ENCODE measurements around the gene GNPTG. TPM values are rescaled to one million over a fixed set of nuclear protein-coding genes. Genes with fewer than 3 reads are reported as not detected.

Gene GNPTG
- total and polyA plus RNA-seq, 2 of the 13 experiments (the other 11 are each of a cell fraction or from before 2014, with no cell fraction given): 22.7 to 71.1 TPM

GRCh38 chr16:1379304-1380076 is 27.8 kb downstream of the GNPTG start (continued):
- TF ChIP-seq, protein P1, sequence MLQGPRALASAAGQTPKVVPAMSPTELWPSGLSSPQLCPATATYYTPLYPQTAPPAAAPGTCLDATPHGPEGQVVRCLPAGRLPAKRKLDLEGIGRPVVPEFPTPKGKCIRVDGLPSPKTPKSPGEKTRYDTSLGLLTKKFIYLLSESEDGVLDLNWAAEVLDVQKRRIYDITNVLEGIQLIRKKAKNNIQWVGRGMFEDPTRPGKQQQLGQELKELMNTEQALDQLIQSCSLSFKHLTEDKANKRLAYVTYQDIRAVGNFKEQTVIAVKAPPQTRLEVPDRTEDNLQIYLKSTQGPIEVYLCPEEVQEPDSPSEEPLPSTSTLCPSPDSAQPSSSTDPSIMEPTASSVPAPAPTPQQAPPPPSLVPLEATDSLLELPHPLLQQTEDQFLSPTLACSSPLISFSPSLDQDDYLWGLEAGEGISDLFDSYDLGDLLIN (CRISPR knock-in tag; IDR thresholded peaks at IDR 0.05; ENCODE audit: borderline replicate concordance): no peak
- no peak for TF ChIP-seq CCDC6 (CRISPR knock-in tag; IDR thresholded peaks at IDR 0.05)
- no peak for TF ChIP-seq NBN (conservative IDR thresholded peaks at IDR 0.05)
- TF ChIP-seq YEATS2 (CRISPR knock-in tag; IDR thresholded peaks at IDR 0.05; ENCODE audit: borderline replicate concordance): no peak
- TF ChIP-seq FOXK1 (CRISPR knock-in tag; IDR thresholded peaks at IDR 0.05; ENCODE audit: borderline replicate concordance, low read depth): no peak
- TF ChIP-seq ZNF746 (CRISPR knock-in tag; IDR thresholded peaks at IDR 0.05): no peak
- no peak; the same call in 1 of the 2 replicates for TF ChIP-seq ZFP90 (CRISPR knock-in tag; IDR thresholded peaks at IDR 0.05; ENCODE audit: borderline replicate concordance)
- no peak for TF ChIP-seq ETS1 (CRISPR knock-in tag; IDR thresholded peaks at IDR 0.05)
- no peak for TF ChIP-seq REXO4 (CRISPR knock-in tag; IDR thresholded peaks at IDR 0.05; ENCODE audit: borderline replicate concordance)
- TF ChIP-seq ZNF749 (CRISPR knock-in tag; IDR thresholded peaks at IDR 0.05; ENCODE audit: borderline replicate concordance): peak; percentile 8; the same call in 1 of the 2 replicates
- TF ChIP-seq, protein P2, sequence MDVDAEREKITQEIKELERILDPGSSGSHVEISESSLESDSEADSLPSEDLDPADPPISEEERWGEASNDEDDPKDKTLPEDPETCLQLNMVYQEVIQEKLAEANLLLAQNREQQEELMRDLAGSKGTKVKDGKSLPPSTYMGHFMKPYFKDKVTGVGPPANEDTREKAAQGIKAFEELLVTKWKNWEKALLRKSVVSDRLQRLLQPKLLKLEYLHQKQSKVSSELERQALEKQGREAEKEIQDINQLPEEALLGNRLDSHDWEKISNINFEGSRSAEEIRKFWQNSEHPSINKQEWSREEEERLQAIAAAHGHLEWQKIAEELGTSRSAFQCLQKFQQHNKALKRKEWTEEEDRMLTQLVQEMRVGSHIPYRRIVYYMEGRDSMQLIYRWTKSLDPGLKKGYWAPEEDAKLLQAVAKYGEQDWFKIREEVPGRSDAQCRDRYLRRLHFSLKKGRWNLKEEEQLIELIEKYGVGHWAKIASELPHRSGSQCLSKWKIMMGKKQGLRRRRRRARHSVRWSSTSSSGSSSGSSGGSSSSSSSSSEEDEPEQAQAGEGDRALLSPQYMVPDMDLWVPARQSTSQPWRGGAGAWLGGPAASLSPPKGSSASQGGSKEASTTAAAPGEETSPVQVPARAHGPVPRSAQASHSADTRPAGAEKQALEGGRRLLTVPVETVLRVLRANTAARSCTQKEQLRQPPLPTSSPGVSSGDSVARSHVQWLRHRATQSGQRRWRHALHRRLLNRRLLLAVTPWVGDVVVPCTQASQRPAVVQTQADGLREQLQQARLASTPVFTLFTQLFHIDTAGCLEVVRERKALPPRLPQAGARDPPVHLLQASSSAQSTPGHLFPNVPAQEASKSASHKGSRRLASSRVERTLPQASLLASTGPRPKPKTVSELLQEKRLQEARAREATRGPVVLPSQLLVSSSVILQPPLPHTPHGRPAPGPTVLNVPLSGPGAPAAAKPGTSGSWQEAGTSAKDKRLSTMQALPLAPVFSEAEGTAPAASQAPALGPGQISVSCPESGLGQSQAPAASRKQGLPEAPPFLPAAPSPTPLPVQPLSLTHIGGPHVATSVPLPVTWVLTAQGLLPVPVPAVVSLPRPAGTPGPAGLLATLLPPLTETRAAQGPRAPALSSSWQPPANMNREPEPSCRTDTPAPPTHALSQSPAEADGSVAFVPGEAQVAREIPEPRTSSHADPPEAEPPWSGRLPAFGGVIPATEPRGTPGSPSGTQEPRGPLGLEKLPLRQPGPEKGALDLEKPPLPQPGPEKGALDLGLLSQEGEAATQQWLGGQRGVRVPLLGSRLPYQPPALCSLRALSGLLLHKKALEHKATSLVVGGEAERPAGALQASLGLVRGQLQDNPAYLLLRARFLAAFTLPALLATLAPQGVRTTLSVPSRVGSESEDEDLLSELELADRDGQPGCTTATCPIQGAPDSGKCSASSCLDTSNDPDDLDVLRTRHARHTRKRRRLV (CRISPR knock-in tag; IDR thresholded peaks at IDR 0.05): no peak
- TF ChIP-seq, protein P3, sequence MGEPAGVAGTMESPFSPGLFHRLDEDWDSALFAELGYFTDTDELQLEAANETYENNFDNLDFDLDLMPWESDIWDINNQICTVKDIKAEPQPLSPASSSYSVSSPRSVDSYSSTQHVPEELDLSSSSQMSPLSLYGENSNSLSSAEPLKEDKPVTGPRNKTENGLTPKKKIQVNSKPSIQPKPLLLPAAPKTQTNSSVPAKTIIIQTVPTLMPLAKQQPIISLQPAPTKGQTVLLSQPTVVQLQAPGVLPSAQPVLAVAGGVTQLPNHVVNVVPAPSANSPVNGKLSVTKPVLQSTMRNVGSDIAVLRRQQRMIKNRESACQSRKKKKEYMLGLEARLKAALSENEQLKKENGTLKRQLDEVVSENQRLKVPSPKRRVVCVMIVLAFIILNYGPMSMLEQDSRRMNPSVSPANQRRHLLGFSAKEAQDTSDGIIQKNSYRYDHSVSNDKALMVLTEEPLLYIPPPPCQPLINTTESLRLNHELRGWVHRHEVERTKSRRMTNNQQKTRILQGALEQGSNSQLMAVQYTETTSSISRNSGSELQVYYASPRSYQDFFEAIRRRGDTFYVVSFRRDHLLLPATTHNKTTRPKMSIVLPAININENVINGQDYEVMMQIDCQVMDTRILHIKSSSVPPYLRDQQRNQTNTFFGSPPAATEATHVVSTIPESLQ (CRISPR knock-in tag; conservative IDR thresholded peaks at IDR 0.05): no peak
- no peak for TF ChIP-seq ERF (CRISPR knock-in tag; IDR thresholded peaks at IDR 0.05)
- TF ChIP-seq RFX5 (IDR thresholded peaks at IDR 0.05; ENCODE audit: low read depth, low read length): no peak
- TF ChIP-seq, protein P4, sequence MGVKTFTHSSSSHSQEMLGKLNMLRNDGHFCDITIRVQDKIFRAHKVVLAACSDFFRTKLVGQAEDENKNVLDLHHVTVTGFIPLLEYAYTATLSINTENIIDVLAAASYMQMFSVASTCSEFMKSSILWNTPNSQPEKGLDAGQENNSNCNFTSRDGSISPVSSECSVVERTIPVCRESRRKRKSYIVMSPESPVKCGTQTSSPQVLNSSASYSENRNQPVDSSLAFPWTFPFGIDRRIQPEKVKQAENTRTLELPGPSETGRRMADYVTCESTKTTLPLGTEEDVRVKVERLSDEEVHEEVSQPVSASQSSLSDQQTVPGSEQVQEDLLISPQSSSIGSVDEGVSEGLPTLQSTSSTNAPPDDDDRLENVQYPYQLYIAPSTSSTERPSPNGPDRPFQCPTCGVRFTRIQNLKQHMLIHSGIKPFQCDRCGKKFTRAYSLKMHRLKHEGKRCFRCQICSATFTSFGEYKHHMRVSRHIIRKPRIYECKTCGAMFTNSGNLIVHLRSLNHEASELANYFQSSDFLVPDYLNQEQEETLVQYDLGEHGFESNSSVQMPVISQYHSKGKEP (CRISPR knock-in tag; IDR thresholded peaks at IDR 0.05): no peak
- TF ChIP-seq ZNF556 (CRISPR knock-in tag; IDR thresholded peaks at IDR 0.05; ENCODE audit: borderline replicate concordance): no peak
- no peak for TF ChIP-seq ZNF670 (CRISPR knock-in tag; IDR thresholded peaks at IDR 0.05; ENCODE audit: borderline replicate concordance)
- TF ChIP-seq ZNF790 (CRISPR knock-in tag; IDR thresholded peaks at IDR 0.05; ENCODE audit: borderline replicate concordance): no peak
